ENCODE data around the gene IGSF9.
"Not testable (repeated sequence)": the region's sequence is repeated elsewhere in the genome, so short reads cannot be mapped to it uniquely, and the experiment has no call there.

Gene IGSF9

GRCh38 chr1:159918352-159919200 lies 26.8 kb downstream of the IGSF9 start:
- DNase-seq: no peak

- no peak for DNase-seq
Measured at GRCh38 chr1:159917533-159918351, 27.7 kb downstream of the IGSF9 start.

- peak; percentile 69 for DNase-seq
Measured at GRCh38 chr1:159916242-159917051, 29.0 kb downstream of the IGSF9 start.

GRCh38 chr1:159915571-159916241 lies 29.7 kb downstream of the IGSF9 start:
- DNase-seq: no peak

- DNase-seq: no peak
Measured at GRCh38 chr1:159914252-159915018, 31.0 kb downstream of the IGSF9 start.

- DNase-seq: no peak
Measured at GRCh38 chr1:159913451-159914192, 31.8 kb downstream of the IGSF9 start.

GRCh38 chr1:159911326-159912070 lies 33.9 kb downstream of the IGSF9 start:
- DNase-seq: no peak

- no peak for DNase-seq
Measured at GRCh38 chr1:159908031-159908940, 37.1 kb downstream of the IGSF9 start.

- DNase-seq: no peak
Measured at GRCh38 chr1:159906960-159907359, 38.5 kb downstream of the IGSF9 start.

- not testable (repeated sequence) for DNase-seq
Measured at GRCh38 chr1:159904036-159904435, 41.4 kb downstream of the IGSF9 start.

- DNase-seq: no peak
Measured at GRCh38 chr1:159902541-159902940, 42.9 kb downstream of the IGSF9 start.

GRCh38 chr1:159900755-159901360 lies 44.6 kb downstream of the IGSF9 start:
- no peak for DNase-seq

- no peak for DNase-seq
Measured at GRCh38 chr1:159900086-159900680, 45.2 kb downstream of the IGSF9 start, which contains the start of gene CFAP45. Gene CFAP45 (minus strand): TSS chr1:159900165. CDS start chr1:159900098, 67 bp downstream.

- DNase-seq: not testable (repeated sequence)
Measured at GRCh38 chr1:159899634-159900033, 45.8 kb downstream of the IGSF9 start.

GRCh38 chr1:159898527-159898926 lies 46.9 kb downstream of the IGSF9 start:
- no peak for DNase-seq

GRCh38 chr1:159897962-159898361 lies 47.5 kb downstream of the IGSF9 start:
- DNase-seq: no peak

GRCh38 chr1:159896546-159896930 lies 48.9 kb downstream of the IGSF9 start:
- no peak for DNase-seq

Data from 8988T (cell line).